K562 (cell line): ENCODE data around the gene CHN1.

Experiments used
- ARID2 ChIP-seq: fragments of 450-650 bp; IDR thresholded peaks from 2 replicates; pipeline ENCODE4 v1.6.1; 2017; ENCODE audit warnings: antibody characterized with exemption, mild to moderate bottlenecking
- ERF ChIP-seq: fragments of 450-650 bp; formaldehyde crosslinking; IDR thresholded peaks from 2 replicates; pipeline ENCODE4 v1.4.0; 2020; ENCODE audit warnings: mild to moderate bottlenecking, mixed read lengths
- IRF1 ChIP-seq: sonication (generic); formaldehyde crosslinking; IDR thresholded peaks from 2 replicates; pipeline ENCODE4 v1.8.0; 2022; ENCODE audit warnings: missing genetic modification reagents, mild to moderate bottlenecking, borderline replicate concordance
- POLR2A ChIP-seq: fragments of 450-650 bp; conservative IDR thresholded peaks from 2 replicates; pipeline ENCODE4 v1.6.1; 2016
- PRDM10 ChIP-seq: fragments of 450-650 bp; IDR thresholded peaks from 2 replicates; pipeline ENCODE4 v1.6.1; 2018; ENCODE audit not compliant: partially characterized antibody
- SAP30 ChIP-seq: fragments of 200-600 bp; sonication (generic); IDR thresholded peaks from 2 replicates; pipeline ENCODE4 v1.6.1; 2012; ENCODE audit warnings: borderline replicate concordance, low read depth, mild to moderate bottlenecking, moderate library complexity, low read length, control low read depth, inconsistent platforms; ENCODE audit not compliant: insufficient read depth, poor library complexity, severe bottlenecking
- SP1 ChIP-seq: sonication (generic); formaldehyde crosslinking; IDR thresholded peaks from 2 replicates; pipeline ENCODE4 v1.8.1; 2022; ENCODE audit warnings: mild to moderate bottlenecking, missing genetic modification reagents
- SRF ChIP-seq, 2 experiments: fragments of 250-450, 450-650 bp in 1 of 2; sonication (Bioruptor Pico) in 1 of 2; sonication (generic) in 1 of 2; formaldehyde crosslinking; IDR thresholded peaks; 2 replicates each; pipeline versions ENCODE4 v1.5.0 to v1.5.1; 2020 to 2022; ENCODE audit warnings: mild to moderate bottlenecking in 1 of 2, missing genetic modification reagents in 1 of 2
- TRIM28 ChIP-seq: fragments of 450-650 bp; IDR thresholded peaks from 2 replicates; pipeline ENCODE4 v1.6.1; 2017
- ZBTB33 ChIP-seq: sonication (generic); formaldehyde crosslinking; IDR thresholded peaks from 2 replicates; pipeline ENCODE4 v1.8.1; 2023; ENCODE audit warnings: mild to moderate bottlenecking, missing genetic modification reagents
- ZNF280A ChIP-seq: fragments of 450-650 bp; IDR thresholded peaks from 2 replicates; pipeline ENCODE4 v1.6.1; 2018; ENCODE audit warnings: mild to moderate bottlenecking, low read depth; ENCODE audit not compliant: partially characterized antibody
- ZNF561 ChIP-seq: fragments of 450-650 bp; formaldehyde crosslinking; conservative IDR thresholded peaks from 2 replicates; pipeline ENCODE4 v1.4.0; 2020; ENCODE audit warnings: mild to moderate bottlenecking, moderate library complexity
- TF ChIP-seq, protein P1 (sequence below), 3 experiments: IDR thresholded peaks in 2 of 3; conservative IDR thresholded peaks in 1 of 3; 2 replicates each; pipeline ENCODE4 v1.5.1; 2011 to 2012; ENCODE audit warnings: low read length in 3 of 3, mild to moderate bottlenecking in 3 of 3, control low read depth in 2 of 3, improper control_type of control experiment in 1 of 3, inconsistent platforms in 1 of 3, low read depth in 1 of 3, mixed read lengths in 1 of 3, moderate library complexity in 1 of 3; ENCODE audit not compliant: insufficient read depth in 2 of 3
- TF ChIP-seq, protein P2 (sequence below): fragments of 250-450 bp; sonication (Bioruptor Pico); IDR thresholded peaks from 2 replicates; pipeline ENCODE4 v1.8.0; 2021; ENCODE audit warnings: moderate library complexity, mild to moderate bottlenecking, inconsistent platforms

- TF ChIP-seq ZNF561 (CRISPR knock-in tag) (no peak), ZNF280A (no peak), SAP30 (no peak), SRF (CRISPR knock-in tag; IDR thresholded peaks at IDR 0.05) (no peak), ERF (CRISPR knock-in tag) (no peak), SP1 (no peak), ZBTB33 (CRISPR knock-in tag) (no peak), TRIM28 (no peak), IRF1 (CRISPR knock-in tag) (no peak), POLR2A (no peak), PRDM10 (no peak), ARID2 (no peak)
- TF ChIP-seq, protein P1, sequence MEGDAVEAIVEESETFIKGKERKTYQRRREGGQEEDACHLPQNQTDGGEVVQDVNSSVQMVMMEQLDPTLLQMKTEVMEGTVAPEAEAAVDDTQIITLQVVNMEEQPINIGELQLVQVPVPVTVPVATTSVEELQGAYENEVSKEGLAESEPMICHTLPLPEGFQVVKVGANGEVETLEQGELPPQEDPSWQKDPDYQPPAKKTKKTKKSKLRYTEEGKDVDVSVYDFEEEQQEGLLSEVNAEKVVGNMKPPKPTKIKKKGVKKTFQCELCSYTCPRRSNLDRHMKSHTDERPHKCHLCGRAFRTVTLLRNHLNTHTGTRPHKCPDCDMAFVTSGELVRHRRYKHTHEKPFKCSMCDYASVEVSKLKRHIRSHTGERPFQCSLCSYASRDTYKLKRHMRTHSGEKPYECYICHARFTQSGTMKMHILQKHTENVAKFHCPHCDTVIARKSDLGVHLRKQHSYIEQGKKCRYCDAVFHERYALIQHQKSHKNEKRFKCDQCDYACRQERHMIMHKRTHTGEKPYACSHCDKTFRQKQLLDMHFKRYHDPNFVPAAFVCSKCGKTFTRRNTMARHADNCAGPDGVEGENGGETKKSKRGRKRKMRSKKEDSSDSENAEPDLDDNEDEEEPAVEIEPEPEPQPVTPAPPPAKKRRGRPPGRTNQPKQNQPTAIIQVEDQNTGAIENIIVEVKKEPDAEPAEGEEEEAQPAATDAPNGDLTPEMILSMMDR (IDR thresholded peaks at IDR 0.05 in 2 of 3, conservative IDR thresholded peaks at IDR 0.05 in 1 of 3; ENCODE audit: insufficient read depth in 2 of 3, low read depth in 1 of 3, low read length in 3 of 3) = no peak
- TF ChIP-seq, protein P2, sequence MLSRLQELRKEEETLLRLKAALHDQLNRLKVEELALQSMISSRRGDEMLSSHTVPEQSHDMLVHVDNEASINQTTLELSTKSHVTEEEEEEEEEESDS (CRISPR knock-in tag) = no peak
Observed at GRCh38 chr2:174897286-174897685, 107.9 kb downstream of the CHN1 start.
